Loucy (cell line): ENCODE results near the gene ANXA8.

Experiments used
- CTCF ChIP-seq: fragments of 200-600 bp; sonication (generic); conservative IDR thresholded peaks from 2 replicates; pipeline ENCODE4 v1.5.1; 2014; ENCODE audit warnings: mild to moderate bottlenecking, antibody characterized with exemption, low read length
- EZH2phosphoT487 ChIP-seq: fragments of 200-600 bp; IDR thresholded peaks from 2 replicates; pipeline ENCODE4 v1.6.1; 2018; ENCODE audit warnings: antibody characterized with exemption, mild to moderate bottlenecking, moderate library complexity, borderline replicate concordance

- no peak for TF ChIP-seq CTCF
- TF ChIP-seq EZH2phosphoT487: no peak
These were observed 34.6 kb downstream of the ANXA8 start for GRCh38 chr10:47449102-47449978.
